HL-60/S4 treated with phorbol 12-myristate 13-acetate at 8.2 ng/mL for 4 days and 3 days (cell line): Measurements from ENCODE around the gene PTPN6.

Source experiments
- in situ Hi-C: fragments of 300-500 bp; cut with MboI; formaldehyde crosslinking; loops from 2 replicates; pipeline ENCODE4 v1.15.0; 2022; ENCODE audit warnings: low sequenced_read_pairs

Gene PTPN6

DNA sequence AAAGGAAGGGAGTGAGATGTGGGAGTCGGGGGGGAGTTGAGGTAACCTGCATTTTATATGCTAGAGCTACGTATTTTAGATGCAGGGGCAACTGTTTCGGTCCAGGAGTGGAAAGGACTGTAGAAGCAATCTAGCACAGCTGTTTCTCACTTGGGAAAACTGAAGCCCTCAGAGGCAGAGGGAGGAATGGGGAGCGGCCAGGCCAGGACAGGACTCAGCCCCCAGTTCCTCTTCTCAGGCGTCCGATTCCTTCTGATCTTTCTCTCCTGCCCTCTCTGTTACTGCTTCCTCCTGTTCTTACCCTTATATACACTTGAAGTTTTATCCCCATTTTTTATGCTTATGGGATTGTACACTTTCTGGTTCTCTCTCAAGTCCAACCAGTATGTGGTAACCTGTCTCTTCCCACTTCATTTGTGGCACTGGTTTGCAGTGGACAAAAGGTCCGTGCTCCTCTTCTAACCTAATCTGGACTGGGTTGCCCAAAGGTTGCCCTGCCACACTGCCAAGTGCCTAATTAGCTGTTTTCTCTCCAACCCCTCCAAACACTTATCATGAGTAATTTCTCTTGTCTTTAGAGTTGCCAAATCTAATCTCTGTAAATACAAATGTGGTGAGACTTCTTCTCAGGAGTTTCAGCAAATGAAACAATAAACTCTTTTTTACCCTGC is 50.9 kb downstream of the PTPN6 start:
- in situ Hi-C loops: no loop called here

DNA sequence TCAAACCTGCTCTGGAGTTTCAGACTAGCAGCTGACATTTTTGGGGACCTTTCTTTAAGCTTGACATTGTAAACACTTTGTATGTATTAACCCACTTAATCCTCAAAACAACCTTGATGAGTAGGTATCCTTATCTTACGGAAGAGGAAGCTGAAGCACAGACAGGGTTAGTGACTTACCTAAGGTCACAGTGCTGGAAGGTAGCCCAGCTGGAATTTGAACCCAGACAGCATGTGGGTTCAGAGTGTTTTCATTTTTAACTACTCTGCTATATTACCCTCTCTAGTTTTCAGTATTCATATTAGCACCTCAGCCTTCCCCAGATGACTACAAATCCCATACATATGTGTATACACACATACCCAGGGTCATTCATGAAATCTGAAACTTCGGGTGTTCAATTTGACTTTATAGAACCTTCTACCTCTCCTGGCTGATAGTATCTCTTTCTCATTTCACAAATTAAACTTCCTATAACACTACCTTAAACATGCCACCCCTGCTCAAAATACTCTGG is 53.2 kb downstream of the PTPN6 start:
- in situ Hi-C loops: no loop called here

DNA sequence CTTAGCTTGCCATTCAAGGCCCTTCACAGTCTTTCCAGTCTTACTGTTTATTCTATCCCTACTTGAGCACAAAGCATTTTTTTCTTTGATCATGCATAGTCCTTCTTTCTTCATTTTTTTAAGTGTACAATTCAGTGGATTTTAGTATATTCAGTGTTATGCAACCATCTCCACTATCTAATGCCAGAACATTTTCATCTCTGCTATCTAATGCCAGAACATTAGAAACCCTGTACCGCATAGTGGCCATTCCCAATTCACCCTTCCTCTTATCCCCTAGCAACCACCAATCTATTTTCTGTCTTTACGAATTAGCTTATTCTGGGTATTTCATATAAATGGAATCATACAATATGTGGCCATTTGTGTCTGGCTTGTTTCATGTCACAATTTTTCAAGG is 53.7 kb downstream of the PTPN6 start:
- in situ Hi-C loops: no loop called here

DNA sequence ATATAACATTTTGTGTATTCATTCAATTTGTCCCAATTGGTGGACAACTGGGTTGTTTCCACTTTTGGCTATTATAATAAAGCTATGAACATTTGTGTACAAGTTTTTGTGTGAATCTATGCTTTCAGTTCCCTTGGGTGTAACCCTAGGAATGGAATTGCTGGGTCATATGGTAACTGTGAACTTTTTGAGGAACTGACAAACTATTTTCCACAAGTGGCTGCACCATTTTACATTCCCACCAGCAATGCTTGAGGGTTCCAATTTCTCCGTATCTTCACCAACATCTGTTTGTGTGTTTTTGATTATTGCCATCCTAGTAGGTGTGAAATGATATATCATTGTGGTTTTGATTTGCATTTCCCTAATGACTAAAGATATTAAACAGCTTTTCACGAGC is 54.2 kb downstream of the PTPN6 start:
- in situ Hi-C loops: no loop called here

DNA sequence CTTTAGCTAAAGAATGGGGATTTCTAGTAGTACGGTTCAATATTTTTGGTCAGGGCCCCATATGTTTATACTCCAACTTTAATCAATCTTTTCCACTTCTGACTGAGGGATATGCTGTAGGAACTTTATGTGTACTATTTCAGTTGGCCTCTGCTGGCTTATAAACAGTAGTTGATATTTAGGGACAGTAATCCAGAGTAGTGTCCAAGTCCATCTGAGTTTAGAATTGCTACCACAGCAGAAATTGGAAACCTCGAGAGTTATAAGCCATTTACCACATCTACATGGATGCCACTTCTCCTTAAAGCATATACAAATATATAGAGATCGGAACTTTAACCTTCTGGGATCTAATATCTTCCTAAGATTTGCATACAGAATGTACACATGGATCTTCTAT is 55.5 kb downstream of the PTPN6 start:
- in situ Hi-C loops: no loop called here

DNA sequence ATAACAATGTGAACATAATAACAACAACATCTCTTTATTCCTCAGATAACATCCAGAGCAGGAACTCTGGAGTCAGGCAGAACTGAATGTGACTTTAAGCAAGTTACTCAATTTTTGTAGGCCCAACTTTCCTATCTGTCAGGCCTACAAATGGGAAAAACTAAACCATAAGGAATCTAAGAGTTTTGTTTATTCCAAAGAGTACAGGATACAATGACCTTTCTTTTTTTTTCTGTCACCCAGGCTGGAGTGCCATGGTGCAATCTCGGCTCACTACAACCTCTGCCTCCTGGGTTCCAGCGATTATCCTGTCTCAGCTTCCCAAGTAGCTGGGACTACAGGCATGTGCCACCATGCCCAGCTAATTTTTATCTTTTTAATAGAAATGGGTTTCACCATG is 57.7 kb downstream of the PTPN6 start:
- in situ Hi-C loops: no loop called here

DNA sequence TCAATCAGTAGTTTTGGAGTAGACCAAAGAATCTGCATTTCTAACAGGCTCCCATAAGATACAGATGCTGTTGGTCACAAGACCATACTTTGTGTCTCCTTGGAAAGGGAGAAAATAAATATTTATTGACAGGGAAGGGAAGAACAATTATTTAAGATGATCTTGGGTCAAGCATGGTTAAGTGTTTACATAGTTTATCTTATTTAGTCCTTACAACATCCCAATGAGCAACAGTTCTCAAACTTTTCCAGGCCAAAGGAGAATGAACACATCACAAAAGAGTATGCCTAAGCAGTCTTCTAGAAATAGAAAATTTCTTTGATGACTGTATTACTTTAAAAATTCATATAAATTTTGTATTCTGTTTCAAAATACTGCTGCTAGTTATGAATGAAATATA is 58.4 kb downstream of the PTPN6 start:
- in situ Hi-C loops: no loop called here
